C4-2B (cell line): Measurements from ENCODE around the gene GLOD4.

Experiments used
- CTCF ChIP-seq: fragments of 450-650 bp; conservative IDR thresholded peaks from 2 replicates; pipeline ENCODE4 v1.5.1; 2017; ENCODE audit warnings: mild to moderate bottlenecking
- ZFX ChIP-seq: fragments of 450-650 bp; IDR thresholded peaks from 2 replicates; pipeline ENCODE4 v1.6.1; 2017

DNA sequence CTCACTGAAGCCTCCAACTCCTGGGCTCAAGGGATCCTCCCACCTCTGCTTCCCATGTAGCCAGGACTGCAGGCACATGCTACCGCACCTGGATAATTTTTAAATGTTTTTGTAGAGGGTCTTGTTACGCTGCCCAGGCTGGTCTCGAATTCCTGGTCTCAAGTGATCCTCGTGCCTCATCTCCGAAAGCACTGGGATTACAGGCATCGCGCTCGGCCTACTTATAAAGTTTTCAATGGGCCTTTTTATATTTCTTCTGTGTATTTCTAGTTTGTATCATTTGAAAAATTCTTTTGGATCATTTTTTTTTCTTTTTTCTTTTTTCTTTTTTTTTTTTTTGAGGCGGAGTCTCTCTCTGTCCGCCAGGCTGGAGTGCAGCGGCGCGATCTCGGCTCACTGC lies 57.0 kb downstream of the GLOD4 start:
- TF ChIP-seq CTCF (no peak), ZFX (no peak)
